CD4-positive, alpha-beta T cell treated with Interleukin-6 at 100 ng/mL for 8 hours (primary cell): ENCODE measurements around the gene TMEM187.
A peak's percentile ranks its signal among the peaks of the same experiment; 100 is the strongest.

Experiments
- DNase-seq: peaks from one replicate; pipeline ENCODE4 v3.0.0-alpha.2; 2020; ENCODE audit warnings: mixed read lengths, low spot score

Gene TMEM187

DNA sequence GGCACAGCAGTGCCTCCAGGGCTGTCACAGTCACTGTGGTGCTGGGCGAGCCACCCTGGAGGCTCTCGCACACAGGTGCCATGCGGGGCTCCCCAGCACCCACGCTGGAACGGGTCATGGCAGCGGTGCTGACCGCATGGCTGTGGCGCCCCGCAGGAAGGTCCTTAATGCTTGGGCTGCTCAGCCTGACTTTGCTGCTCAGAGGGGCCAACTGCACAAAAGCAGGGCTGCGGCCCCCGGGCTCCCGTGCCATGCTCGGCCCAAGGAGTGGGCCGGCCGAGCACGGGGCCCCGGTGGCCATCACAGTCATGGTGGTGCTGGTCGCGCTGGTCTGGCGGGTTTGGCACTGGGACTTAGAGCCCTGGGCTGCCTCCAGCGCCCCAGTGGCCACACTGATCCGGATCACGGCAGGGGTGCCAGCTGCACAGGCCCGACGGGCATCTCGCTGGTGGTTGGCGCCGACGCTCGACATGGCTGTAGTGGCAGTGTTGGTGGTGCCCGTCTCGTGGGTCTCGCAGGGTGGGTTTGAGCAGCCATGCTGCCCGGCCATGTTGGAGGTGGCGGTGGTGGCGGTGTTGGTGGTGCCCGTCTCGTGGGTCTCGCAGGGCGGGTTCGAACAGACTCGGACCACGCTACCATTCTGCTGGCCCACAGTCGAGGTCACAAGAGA lies 17.9 kb upstream of the TMEM187 start:
- DNase-seq: no peak

DNA sequence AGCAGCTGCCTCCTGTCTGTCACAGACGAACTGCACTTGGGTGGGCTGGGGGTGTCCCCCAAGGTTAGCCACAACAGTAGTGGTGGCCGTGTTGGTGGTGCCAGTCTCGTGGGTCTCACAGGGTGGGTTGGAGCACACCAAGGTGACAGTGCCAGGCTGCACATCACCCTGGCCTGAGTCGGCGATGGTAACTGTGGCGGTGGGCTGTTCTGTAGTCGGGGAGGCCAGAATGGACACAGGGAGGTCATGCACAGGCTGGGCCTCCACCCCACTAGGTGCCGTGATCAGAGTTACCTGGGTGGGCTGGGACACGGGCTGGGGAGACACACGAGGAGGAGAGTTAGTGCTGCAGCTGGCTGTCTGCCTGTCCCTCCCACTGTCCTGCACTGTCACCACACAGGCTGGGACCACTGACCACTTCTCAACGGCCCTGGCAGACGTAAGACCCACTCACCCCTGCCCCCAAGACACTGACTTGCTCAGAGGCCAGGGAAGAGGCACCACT lies 17.3 kb upstream of the TMEM187 start:
- no peak for DNase-seq

DNA sequence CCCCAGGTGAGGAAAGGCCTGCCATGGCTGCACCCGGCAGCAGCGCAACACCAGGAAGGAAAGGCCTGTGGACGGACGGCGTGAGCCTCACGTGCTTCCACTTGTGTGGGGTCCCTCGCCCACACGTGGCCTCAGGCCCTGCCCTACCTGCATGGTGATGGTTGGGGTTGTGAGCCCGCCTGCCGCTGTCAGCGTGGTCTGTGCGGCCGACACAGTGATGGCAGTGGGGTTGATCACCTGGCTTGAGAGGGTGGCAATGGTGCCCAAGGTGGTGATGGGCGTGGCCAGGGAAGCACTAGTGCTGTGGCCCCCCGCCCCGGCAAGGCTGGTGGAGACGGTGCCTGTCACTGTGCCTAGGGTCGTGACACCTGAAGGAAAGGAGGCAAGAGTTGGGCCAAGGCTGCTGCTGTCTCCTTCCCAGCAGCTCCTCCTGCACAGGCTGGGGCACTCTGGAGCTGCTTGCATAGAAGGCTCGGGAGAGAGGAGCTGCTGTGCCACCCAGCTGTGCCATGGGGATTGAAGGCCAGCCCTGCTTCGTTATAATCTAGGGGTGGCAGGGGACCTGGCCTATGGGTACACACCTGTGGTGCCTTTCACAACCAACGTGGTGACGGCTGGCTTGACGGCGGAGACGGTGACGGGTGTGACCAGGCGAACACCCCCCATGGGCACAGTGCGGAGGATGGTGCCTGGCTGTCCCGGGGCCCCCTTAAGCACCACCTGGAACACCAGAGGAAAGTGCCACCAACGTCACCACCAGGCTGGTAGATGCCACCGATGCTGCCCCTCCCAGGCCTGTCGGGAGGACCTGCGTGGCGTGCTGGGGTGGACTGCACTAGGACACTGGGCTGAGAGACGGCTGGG lies 16.3 kb upstream of the TMEM187 start:
- no peak for DNase-seq

DNA sequence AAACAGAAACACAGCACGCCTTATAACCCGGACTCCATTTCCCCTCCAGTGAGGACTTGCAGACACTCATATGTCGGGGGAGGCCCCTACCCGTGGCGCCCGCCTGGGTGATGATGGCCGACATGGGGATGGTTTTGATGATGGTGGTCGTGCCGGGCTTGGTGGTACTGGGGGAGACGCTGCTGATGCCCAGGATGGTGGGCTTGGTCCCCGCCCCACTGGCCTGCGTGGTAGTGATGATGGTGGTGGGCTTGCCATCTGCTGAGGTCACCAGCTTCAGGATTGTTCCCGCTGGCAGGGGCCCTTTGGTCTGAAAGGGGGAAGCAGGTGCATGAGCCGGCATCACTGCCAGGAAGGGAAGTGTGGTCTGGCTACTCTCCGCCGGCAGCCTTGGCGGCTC lies 15.3 kb upstream of the TMEM187 start:
- DNase-seq: no peak

DNA sequence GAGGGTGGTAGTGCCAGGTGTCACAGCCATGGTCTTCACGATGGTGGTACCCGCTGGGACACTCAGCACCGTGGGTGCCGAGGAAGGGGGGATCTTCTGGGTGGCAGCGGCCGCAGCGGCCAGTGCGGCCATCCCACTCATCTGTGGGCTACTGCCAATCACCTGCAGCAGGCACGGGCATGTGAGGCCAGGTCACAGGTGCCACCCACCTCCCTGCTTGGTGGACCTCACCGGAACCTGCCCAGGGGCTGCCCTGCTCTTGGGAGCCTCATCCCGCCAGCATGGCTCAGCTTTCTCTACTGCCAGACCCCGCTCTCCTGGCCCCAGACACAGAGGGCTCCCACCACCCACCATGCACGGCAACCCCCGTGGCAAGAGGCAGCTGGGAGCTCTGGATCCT lies 13.9 kb upstream of the TMEM187 start:
- no peak for DNase-seq

DNA sequence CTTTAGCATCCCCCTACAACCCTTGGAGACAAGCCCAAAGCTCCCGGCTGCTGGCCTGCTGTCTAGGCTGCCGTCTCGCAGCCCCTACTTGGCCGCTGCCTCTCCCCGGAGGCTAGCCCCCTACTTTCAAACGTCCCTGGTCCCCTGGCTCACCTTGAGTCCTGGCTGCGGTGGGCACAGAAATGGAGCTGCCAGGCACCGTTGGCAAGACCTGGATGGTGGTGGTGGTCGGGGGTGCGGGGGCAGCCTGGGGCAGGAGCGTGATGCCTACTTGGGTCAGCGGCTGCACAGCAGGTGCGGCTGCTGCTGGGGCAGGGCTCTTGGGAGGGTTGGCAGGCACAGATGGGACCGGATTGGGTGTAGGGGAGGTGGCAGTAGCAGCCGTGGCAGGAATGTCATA lies 12.9 kb upstream of the TMEM187 start:
- DNase-seq: no peak

DNA sequence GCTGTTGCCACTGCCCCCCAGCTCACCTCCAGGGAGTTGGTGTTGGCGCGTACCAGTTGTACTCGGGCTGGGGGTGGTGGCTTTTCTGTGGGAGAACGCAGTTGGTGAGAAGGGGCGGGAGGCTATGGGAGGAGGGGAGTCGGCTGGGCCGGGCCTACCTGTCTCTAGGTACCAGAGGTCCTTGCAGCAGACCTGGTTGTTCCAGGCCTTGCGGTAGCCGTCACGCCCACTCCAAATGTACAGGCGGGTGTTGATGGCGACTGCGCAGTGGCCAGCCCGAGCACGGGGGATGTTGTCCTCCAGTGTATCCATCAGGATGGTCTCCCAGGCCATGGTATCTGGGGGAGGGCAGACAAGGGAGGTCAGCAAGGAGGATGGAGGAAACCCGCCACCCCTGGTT lies 12.5 kb upstream of the TMEM187 start:
- no peak for DNase-seq

DNA sequence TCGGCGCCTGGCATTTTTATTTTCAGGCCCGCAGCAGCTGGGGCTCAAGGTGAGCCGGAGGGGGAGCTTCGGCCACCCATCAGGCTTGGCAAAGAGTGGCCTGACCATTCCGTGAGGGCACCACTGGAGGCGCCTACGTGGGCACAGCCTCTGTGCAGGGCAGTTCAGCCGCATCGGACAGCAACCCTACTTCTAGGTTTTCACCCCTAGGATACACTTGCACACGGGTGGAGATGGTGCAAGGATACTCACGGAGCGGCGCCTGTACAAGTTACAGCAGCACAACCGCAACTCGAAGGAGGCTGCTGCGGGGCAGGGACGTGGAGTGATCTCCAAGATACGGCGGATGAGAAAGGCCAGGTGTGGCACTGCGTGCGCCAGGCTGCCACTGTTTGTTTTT lies 11.8 kb upstream of the TMEM187 start:
- DNase-seq: no peak

DNA sequence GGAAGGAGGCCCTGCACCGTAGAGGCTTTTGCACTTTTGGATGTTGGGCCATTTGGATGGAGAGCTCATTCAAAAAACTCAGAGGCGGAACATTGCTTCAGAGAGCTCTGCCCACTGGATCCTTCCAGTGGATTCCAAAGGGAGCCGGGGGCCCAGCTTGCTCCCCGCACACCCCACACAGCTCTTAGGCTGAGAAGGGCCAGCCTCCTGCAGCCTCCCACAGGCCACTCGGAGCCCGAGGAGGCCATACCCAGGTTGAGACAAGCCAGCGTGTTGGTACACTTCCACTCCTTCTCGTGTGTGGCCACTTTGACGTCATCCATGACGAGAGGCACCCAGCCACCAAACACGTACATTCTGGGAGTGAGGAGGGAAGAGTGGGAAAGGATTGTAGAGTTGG lies 11.3 kb upstream of the TMEM187 start:
- DNase-seq: no peak

DNA sequence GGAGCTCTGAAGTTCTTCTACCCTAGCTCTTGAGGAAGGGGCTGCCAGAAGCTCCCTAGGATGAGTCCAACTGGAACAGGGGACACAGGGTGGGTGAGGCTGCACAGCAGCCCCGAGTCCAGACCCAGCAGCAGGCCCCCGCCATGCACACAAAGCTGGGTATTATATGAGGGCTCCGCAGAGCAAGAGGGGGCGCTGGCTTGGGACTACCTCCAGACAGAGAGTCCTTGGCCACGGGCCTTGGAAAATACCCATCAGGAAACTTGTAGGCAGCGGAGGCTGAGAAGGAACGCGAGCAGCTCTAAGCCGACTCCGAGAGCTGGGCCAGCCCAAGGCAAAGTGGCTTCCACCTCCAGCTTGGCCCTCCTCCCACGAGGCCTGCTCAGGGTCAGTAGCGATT lies 9.0 kb upstream of the TMEM187 start:
- no peak for DNase-seq

DNA sequence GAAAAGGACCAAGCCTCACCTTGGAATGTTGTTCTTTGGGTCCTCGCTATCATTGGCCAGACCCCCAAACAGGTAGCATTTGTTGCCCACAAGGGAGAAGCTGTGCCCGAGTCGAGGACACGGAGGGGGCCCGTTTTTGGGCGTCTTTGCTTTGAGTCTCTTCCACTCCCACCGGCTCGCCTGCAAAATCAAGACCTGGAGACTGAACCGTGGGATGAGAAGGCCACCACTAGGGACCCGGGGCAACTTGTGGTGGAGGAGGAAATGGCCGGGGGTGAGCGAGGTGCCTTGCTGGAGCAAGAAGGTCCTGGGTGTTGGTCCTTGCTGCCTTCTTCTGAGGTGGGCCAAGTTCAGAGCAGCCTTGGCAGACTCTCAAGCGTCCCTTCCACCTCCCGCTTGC lies 8.4 kb upstream of the TMEM187 start:
- DNase-seq: no peak

DNA sequence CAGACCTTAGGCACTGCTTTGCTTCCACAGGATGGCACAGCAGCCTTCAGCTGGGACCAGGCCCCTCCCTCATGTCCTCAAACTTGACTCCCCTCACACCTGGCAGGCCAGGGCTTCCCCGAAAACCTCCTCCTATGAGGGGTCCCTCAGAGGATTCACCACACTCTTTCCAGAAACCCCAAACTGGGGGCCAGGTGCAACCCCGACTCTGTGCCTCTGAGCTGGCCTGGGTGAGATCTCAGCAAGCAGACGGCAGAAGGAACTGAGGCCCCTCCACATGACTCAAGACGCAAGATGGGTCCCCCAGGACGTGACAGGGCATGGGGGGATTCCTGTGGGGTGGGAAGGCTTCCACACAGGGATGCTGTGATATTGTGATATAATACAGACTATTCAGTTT lies 7.1 kb upstream of the TMEM187 start:
- DNase-seq: no peak

DNA sequence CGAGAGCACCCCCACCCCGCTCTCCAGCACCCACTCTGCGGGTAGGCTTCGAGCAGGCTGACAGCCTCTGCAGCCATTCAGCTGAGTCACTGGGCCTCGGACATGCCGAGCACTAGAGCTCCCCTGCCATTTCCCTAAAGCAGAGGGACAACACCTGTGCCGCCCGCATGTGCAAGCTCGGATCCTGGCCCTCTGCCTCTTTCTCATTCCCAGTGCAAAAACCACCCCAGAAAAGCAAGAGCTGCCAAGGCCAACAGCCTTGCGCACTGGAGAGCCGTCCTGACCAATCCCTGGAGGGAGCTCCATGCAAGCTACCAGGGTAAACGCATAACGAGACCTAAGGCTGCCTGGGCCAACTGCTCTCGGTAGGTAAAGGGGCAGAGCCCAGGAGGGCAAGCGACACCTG lies 6.3 kb upstream of the TMEM187 start:
- DNase-seq: no peak

DNA sequence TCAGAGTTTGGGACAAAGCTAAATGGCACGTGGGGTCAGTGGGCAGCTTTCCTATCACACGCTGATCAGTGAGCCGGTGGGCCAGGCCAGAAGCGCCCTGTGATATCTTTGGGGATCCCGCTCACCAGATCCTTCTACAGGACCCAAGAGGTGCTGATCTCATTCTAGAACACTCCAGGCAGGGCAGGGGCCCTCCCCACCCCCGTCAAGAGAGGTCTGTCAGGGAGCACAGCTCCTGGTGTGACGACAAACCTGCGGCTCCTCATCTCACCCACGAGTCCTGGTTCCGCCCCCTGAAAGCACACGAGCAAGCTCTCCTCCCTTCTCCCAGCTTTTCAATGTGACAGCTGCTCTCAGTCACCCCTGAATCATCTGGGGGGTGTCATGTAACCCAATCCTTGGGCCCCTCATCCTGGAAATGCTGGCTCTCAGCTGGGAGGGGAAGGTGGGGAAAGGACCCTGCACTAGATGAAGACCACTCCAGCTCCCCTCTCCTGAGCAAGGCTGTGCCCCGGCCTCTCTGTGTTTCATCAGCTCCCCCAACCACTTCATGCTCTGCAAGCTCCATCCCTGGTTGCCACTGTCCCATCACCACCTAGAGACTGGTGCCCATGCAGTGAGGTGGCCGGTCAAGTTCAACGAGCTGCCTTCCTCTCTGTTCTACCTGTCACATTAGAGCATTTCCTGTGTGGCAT lies 5.6 kb upstream of the TMEM187 start:
- DNase-seq: no peak

DNA sequence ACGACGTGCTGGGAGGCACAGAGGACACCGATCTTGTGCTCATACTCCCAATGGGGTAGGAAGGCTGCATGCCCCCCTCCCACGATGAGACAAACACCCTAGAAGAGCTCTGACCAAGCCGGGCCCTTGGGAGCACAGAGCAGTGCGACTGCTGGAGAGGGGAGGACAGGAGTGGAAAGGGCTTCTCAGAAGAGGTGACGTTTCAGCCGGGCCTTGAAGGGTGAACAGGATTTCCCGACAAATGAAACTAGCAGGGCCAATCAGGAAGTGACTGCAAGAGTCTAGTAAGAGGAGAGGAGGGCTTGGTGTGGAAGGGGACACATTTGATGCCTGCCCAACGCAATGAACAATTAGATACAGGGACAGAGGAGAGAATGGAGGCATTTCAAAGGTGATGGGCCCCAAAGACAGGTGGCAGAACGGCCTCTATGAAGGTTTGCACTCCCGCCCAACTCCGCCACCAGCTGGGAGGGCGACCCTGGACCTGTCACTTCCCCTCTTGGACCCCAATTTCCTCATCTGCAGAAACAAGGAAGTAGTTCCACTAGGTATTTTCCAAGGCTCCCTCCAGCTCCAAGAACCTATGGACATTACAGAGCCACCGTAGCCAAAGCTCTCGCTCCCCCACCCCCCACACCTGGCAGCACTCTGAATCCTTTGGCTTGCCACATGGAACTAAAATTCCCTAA lies 4.9 kb upstream of the TMEM187 start:
- DNase-seq: peak; percentile 45

DNA sequence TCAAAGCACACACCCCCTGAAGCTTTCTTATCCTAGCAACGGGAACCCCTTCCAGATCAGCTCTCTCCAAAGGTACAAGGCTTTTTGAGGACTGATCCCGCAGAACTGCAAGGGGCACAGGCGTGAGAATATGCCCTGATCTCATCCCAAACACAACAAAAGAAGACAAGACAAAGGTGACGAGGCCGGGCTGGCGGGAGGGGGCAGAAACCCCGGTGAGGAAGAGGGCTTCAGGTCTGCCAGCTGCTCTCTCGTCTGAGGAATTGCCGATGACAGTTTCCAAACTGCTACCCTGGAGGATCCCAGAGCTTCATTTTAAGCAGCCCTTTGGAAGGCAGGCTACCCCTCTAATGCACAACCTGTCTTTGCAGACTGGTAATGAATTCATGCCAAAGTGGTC lies 4.3 kb upstream of the TMEM187 start:
- no peak for DNase-seq

DNA sequence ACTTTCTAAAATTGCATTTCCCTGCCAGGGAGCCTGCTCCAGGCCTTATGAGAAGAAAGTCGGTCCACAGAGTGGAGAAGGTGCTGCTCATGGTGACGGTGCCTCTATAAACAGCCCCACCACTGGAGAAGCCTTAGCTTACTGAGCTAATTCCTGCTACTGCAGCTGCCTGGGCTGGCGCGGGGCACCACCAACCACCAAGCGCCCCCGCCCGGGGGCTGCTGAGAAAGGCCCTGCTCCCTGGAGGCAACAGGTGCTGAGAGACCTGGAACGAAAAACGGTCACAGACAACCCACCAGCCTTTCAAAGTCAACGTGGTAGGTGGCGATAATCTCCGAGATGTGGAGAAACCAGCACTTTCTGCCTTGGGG lies 3.8 kb upstream of the TMEM187 start:
- DNase-seq: peak; percentile 50

DNA sequence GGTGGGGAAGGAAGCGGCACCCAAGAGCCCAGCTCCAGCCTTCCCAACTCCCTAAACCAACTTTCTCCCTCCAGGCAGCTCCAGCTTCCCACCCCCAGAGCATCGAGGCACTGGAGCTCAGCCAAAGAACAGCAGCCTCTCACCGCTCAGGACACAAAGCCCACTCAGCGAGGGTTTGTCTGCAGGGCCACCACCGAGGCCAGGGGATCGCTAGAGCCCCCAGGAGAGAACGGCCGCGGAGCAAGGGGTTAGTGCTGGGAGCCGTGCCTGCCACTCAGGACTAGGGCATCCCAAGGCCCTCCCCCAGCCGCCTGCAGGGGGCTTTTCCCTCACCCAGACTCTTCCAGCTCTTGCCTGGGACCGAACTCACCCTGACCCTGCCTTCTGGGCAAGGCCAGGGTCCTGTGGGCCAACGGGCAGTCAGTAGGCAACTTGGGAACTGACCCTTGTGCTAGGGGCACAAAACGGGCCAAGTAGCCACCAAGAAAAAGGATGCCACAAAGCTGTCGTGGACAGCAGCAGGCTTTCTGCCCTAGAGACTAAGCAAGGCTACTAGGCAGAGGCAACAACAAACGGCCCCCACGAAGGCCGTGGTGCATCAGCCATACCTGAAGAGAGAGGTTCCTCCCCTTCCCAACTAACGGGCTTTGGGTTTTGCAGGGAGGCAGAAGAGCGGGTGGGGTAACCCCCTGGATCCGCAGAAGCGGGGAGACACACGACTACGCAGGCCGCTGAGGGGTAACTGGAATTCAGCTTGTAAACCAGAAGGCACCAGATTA lies 3.2 kb upstream of the TMEM187 start:
- DNase-seq: no peak

DNA sequence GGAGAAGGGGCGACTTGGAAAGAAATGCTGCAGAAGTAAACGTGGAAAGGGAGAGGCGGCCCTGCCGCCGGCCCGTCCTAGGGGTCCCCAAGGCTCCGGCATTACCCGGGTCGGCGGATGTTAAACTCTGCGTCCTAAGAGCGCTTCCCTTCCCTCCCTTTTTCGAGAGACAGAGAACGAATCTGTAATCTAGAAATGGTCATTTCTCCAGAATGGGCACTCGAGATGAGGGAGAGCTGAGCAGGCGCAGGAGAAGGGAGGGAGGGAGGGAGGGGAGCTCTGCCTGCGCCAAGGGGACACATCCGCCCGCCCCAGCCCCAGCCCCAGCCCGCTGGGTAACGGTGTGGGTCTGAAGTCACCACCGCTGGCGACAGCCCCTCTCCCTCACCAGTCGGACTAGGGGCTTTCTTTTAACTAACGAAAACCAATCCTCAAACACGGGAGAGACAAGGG lies 2.6 kb upstream of the TMEM187 start:
- DNase-seq: no peak

DNA sequence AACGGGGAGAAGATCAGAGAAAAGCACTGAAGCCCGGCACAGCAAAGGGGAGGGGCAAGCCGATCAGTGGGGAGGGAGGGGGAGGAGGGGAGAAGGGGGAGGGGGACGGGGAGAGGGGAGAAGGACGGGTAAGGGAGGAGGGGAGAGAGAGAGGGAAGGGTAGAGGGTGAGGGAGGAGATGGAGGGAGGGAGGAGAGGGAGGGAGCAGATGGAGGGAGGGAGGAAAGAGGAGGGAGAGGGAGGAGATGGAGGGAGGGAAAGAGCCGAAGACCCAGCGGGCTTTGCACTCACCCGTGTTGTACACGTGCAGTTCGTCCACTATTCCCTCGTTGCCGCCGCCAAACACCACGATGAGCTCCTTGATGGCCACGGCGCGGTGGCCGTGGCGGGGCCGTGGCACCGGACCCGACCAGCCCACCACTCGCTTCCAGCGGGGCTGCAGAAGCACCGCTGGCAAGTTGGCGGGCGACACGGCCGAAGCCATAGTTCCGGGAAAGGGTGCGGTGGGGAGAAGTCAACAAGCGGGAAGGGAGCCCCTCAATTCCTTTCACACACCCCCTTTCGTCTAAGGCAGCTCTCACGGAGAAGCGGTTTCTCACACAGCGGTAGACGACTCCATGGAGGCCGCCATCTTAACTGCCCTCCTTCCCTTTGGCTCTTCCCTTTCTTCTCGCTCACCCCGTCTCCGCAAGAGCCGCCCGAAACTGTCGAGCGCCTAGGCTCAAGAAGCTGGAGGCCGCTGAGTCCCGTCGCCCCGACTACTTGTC lies 2.0 kb upstream of the TMEM187 start:
- DNase-seq: peak; percentile 40

DNA sequence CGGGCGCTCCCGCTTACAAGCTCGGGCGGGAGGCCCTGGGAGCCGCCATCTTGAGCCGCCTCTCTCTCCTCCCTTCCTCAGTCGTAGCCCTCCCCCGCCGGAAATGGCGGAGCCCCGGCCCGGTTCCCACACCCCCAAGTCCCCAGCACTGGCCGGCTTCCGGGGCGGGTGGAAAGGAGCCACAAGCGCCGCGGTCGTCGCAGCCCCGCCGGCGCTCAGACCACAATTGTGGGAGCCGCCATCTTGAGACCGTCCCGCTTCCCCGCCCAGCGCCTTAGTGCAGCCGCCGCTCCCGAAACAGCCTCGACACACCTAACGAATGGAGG lies 1.5 kb upstream of the TMEM187 start:
- peak; percentile 94 for DNase-seq
